Stimulated activated CD8-positive, alpha-beta memory T cell treated with anti-CD3 and anti-CD28 coated beads, Interleukin-4, amount 100 ng/mL, for 4 hours (primary cell): Measurements from ENCODE around the gene RANBP17.
"Not testable (repeated sequence)": the region's sequence is repeated elsewhere in the genome, so short reads cannot be mapped to it uniquely, and the experiment has no call there.

Experiments used
- DNase-seq, 2 donors: peaks; one replicate each; pipeline ENCODE4 v3.0.0-alpha.2; 2020; ENCODE audit warnings: low read depth in 2 of 2, low spot score in 1 of 2

The RANBP17 gene

DNA sequence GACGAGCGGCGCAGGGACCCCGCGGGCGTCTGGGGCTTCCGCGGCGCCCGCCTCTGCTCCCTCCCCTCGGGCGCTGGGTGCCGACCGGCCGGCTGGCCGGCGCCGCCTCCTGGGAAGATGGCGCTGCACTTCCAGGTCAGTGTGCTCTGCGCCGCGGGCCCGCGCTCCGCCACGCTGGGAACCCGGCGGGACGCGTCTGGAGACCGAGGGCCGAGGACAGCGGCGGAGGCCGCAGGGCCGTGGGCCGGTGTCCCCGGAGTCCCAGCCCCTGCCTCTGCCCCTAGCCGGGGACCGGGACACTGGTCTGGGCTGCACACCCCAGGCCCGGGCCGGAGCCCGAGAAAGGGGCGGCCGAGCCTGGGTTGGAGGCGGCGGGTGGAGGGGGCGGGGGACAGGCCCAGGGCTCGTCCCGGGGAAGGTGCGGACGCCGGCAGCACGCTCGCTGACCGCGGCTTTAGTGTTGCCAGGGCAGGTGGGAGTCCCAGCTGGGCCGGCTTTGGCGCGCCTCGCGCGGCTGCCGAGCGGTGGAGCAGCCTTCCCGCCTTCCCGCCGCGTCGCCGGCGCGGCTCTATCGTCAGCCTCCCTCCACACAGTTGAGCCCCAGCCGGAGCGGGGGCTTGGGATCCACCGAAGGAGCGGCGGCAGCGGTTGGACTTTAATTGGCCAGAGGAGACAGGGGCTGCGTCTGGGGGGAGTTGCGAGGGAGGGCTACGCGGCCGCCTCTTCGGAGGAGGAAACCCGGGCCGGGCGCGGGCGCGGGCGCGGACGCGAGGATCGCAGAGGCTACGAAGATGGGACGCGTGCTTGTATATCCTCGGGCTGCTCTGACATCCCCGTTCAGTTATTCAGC lies at the start of gene RANBP17:
Gene RANBP17 (plus strand): TSS at position 102 of the 850 bp plus-strand sequence.
- DNase-seq: no peak

- DNase-seq: no peak
These were observed 48.6 kb upstream of the RANBP17 start for GRCh38 chr5:170813231-170813630.

GRCh38 chr5:170817195-170817594 lies 44.6 kb upstream of the RANBP17 start:
- no peak for DNase-seq

GRCh38 chr5:170818232-170818631 lies 43.6 kb upstream of the RANBP17 start:
- no peak for DNase-seq

GRCh38 chr5:170819824-170820223 lies 42.0 kb upstream of the RANBP17 start:
- DNase-seq: no peak

DNA sequence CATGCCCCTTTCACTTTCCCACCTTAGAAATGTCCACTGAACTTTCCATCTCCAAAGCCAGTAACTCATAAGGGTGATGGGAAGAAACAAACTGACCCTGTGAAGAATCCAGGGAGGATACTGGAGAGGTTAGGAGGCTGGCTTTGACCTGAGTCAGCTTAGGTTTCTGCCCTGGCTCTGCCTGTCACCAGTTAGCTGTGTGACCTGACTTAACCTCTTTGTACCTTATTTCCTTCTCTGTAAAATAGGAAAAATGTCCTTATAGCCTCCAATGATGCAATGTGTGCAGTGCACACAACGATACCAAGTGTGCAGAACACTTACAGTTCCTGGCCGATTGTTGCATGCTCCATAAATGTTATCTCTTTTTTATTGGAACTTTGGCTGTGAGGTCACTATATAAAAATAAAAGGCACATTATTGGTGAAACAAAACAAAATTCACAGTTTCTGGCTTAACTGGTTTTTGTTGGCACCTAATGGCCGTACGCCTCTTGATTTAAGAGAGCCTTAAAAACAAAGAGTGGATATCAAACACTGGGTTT lies 40.5 kb upstream of the RANBP17 start:
- no peak for DNase-seq

DNA sequence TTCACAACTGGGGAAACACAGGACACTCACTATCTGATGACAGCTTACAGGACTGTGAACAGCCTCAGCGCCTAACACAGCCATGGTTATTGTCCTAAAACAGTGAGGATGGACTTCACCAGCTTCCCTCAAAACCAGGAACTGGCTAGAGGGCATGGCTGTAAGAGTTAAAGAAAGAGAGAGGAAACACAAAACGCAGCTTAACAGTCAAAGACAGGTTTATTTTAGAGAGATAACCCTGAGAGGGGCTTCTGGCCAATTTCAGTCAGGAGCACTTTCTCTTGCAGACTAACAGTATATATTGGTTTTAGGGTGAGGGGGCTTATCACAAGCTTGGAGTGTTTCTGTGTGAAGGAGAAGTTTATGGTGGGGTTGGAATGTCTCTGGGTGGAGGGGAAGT lies 35.7 kb upstream of the RANBP17 start:
- DNase-seq: no peak

DNA sequence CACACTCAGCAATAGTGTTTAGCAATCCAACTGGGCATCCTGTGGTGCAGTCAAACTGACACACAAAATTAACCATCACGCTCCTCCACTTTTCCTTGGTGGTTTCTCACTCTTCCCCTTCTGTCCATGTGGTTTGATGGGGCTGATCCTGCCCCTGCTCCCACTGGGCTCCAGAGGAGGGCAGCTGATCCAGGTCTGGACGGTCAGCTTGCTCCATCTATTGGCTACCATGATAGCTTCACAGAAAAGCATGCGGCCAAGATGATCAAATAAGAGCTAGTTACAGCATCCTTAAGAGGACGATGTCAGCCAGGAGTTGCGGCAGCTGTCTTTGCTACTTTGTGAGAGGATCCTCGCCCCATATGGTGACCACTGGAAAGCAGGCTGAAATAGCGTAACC lies 29.6 kb upstream of the RANBP17 start:
- no peak for DNase-seq

GRCh38 chr5:170833981-170834380 lies 27.8 kb upstream of the RANBP17 start:
- DNase-seq: not testable (repeated sequence)

GRCh38 chr5:170836226-170836625 lies 25.6 kb upstream of the RANBP17 start:
- DNase-seq: no peak

GRCh38 chr5:170843870-170844269 lies 17.9 kb upstream of the RANBP17 start:
- DNase-seq: no peak

DNA sequence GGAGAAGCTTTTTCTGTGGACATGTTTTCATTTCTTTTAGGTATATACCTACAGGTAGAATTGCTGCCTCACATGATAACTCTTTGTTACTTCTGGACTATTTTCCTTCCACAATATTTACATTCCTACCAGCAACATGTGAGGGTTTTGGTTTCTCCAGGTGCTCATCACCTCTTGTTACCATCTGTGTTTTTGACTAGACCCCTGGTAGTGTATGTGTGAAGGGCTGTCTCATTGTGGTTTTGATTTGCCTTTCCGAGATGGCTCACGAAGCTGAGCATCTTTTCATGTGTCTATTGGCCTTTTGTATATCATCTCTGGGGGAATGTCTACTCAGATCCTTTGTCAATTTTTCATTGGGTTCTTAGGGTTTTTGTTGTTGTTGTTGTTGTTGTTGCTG lies 17.2 kb upstream of the RANBP17 start:
- no peak for DNase-seq

GRCh38 chr5:170846416-170846815 lies 15.4 kb upstream of the RANBP17 start:
- no peak for DNase-seq

- no peak for DNase-seq
These were observed 15.0 kb upstream of the RANBP17 start for GRCh38 chr5:170846846-170847245.

GRCh38 chr5:170848033-170848432 lies 13.8 kb upstream of the RANBP17 start:
- DNase-seq: no peak

- no peak for DNase-seq
These were observed 12.4 kb upstream of the RANBP17 start for GRCh38 chr5:170849374-170849773.

DNA sequence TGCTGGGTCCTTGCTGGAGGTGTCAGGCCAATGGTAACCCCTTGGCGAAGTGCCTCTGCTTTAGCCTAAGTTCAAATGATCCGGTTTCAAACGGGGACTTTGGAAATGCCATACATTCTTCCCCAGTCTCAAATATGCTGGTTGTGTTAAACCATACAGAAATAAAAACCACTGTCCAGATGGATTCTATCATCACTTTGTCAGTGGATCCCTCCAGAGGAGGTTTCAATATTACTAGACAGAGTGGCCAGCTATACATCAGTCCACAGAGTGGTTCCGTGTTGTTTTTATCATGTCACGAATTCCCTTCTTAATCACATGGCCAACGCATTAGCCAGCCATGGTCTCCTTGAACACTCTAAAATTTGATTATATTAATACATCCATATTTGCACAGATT lies 7.3 kb upstream of the RANBP17 start:
- DNase-seq: no peak

- DNase-seq: no peak
These were observed 4.8 kb upstream of the RANBP17 start for GRCh38 chr5:170857066-170857465.

DNA sequence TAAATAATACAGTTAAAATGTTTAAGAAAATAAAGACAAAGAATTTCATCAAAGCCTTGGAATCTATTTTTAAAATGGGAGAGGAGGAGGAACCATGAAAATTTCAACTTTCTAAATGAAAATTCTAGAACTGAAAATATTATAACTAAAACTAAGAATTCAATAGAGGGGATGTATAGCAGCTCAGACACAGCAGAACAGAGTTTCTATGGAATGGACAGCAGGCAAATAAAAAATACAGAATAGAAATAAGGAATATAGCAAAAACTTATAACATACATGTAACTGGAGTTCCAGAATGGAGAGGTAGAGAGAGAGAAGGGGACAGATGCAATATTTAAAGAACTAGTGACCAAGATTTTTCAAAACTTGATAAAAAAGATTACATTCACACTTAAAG lies 1.4 kb upstream of the RANBP17 start:
- no peak for DNase-seq

GRCh38 chr5:170860818-170861666 lies 776 bp upstream of the RANBP17 start:
- no peak for DNase-seq

- DNase-seq: no peak
These were observed 226 bp upstream of the RANBP17 start for GRCh38 chr5:170861667-170861916.

- DNase-seq: no peak
These were observed 1.8 kb downstream of the RANBP17 start for GRCh38 chr5:170863646-170864045.
